Eye (tissue), 1 donor: ENCODE results near the gene RBL1.
A peak's percentile ranks its signal among the peaks of the same experiment; 100 is the strongest.
"Not testable (repeated sequence)": the region's sequence is repeated elsewhere in the genome, so short reads cannot be mapped to it uniquely, and the experiment has no call there.

ENCODE experiments used
- DNase-seq: peaks from one replicate; pipeline ENCODE4 v3.0.0-alpha.2; 2015

The RBL1 gene

GRCh38 chr20:36992802-36993334 lies 102.9 kb downstream of the RBL1 start:
- no peak for DNase-seq

- DNase-seq: no peak
Measured at GRCh38 chr20:36991703-36992102, 104.1 kb downstream of the RBL1 start.

GRCh38 chr20:36989797-36990196 lies 106.0 kb downstream of the RBL1 start:
- DNase-seq: no peak

GRCh38 chr20:36988494-36988966 lies 107.3 kb downstream of the RBL1 start:
- DNase-seq: no peak

GRCh38 chr20:36984257-36984638 lies 111.5 kb downstream of the RBL1 start:
- DNase-seq: no peak

GRCh38 chr20:36975099-36975818 lies 120.5 kb downstream of the RBL1 start:
- DNase-seq: no peak

- DNase-seq: no peak
Measured at GRCh38 chr20:36974660-36975059, 121.1 kb downstream of the RBL1 start.

- no peak for DNase-seq
Measured at GRCh38 chr20:36971103-36971502, 124.7 kb downstream of the RBL1 start.

GRCh38 chr20:36969478-36970186 lies 126.2 kb downstream of the RBL1 start:
- no peak for DNase-seq

- no peak for DNase-seq
Measured at GRCh38 chr20:36969051-36969450, 126.7 kb downstream of the RBL1 start.

GRCh38 chr20:36967636-36968035 lies 128.2 kb downstream of the RBL1 start:
- DNase-seq: no peak

- DNase-seq: not testable (repeated sequence)
Measured at GRCh38 chr20:36966965-36967364, 128.8 kb downstream of the RBL1 start.

GRCh38 chr20:36962354-36962941 lies 133.3 kb downstream of the RBL1 start:
- not testable (repeated sequence) for DNase-seq

GRCh38 chr20:36959242-36959641 lies 136.6 kb downstream of the RBL1 start:
- DNase-seq: no peak

- no peak for DNase-seq
Measured at GRCh38 chr20:36957875-36958667, 137.7 kb downstream of the RBL1 start.

GRCh38 chr20:36956674-36957073 lies 139.1 kb downstream of the RBL1 start:
- DNase-seq: no peak

- no peak for DNase-seq
Measured at GRCh38 chr20:36956016-36956415, 139.8 kb downstream of the RBL1 start.

GRCh38 chr20:36951979-36952738 lies 143.6 kb downstream of the RBL1 start:
- DNase-seq: no peak

GRCh38 chr20:36951198-36951978 lies 144.4 kb downstream of the RBL1 start, which contains the start of gene SAMHD1:
TSS of gene SAMHD1 (minus strand) at chr20:36951708. CDS start at chr20:36951643, 65 bp downstream.
- DNase-seq: peak; percentile 95

GRCh38 chr20:36950414-36951197 lies 145.2 kb downstream of the RBL1 start:
- no peak for DNase-seq
